PFSK-1 (cell line): ENCODE data around the gene GLI2.

ENCODE experiments used
- POLR2AphosphoS5 ChIP-seq: IDR thresholded peaks from 2 replicates; pipeline ENCODE4 v1.6.1; 2012; ENCODE audit warnings: low read depth, mild to moderate bottlenecking, control low read depth, low read length, moderate library complexity
- TF ChIP-seq, protein P1 (sequence below), 2 experiments: IDR thresholded peaks; 2 replicates each; pipeline versions ENCODE4 v1.6.1 to v1.8.0; 2011 to 2012; ENCODE audit warnings: low read depth in 2 of 2, low read length in 2 of 2, control low read depth in 1 of 2, inconsistent platforms in 1 of 2, mild to moderate bottlenecking in 1 of 2, moderate library complexity in 1 of 2; ENCODE audit not compliant: insufficient read depth in 1 of 2

DNA sequence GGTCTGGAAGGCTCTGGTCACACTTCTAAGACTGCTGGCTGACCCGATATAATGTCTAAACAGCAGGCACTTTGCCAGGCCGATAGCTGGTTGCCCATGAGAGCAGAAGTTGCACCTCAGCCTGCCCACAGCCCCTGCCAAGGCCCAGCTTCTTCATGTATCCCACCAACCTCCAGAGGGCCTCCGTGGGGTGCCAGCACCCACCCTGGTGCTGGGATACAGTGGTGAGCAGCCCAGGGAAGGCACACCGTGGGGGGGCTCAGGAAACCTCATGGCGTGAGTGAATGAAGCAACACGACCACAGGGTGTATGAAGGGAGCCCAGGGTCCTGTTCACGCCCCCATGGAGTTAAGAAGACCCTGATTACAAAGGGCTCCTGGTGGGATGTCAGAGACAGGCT, 16.2 kb upstream of the GLI2 start:
- TF ChIP-seq POLR2AphosphoS5: no peak
- TF ChIP-seq, protein P1, sequence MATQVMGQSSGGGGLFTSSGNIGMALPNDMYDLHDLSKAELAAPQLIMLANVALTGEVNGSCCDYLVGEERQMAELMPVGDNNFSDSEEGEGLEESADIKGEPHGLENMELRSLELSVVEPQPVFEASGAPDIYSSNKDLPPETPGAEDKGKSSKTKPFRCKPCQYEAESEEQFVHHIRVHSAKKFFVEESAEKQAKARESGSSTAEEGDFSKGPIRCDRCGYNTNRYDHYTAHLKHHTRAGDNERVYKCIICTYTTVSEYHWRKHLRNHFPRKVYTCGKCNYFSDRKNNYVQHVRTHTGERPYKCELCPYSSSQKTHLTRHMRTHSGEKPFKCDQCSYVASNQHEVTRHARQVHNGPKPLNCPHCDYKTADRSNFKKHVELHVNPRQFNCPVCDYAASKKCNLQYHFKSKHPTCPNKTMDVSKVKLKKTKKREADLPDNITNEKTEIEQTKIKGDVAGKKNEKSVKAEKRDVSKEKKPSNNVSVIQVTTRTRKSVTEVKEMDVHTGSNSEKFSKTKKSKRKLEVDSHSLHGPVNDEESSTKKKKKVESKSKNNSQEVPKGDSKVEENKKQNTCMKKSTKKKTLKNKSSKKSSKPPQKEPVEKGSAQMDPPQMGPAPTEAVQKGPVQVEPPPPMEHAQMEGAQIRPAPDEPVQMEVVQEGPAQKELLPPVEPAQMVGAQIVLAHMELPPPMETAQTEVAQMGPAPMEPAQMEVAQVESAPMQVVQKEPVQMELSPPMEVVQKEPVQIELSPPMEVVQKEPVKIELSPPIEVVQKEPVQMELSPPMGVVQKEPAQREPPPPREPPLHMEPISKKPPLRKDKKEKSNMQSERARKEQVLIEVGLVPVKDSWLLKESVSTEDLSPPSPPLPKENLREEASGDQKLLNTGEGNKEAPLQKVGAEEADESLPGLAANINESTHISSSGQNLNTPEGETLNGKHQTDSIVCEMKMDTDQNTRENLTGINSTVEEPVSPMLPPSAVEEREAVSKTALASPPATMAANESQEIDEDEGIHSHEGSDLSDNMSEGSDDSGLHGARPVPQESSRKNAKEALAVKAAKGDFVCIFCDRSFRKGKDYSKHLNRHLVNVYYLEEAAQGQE (IDR thresholded peaks at IDR 0.05; ENCODE audit: insufficient read depth in 1 of 2, low read depth in 2 of 2, low read length in 2 of 2): no peak
